GM19395 (cell line): ENCODE measurements around the gene PLA2G10.
A peak's percentile ranks its signal among the peaks of the same experiment; 100 is the strongest.
"Not testable (repeated sequence)": the region's sequence is repeated elsewhere in the genome, so short reads cannot be mapped to it uniquely, and the experiment has no call there.

Experiments
- ATAC-seq: cut with Tn5 transposase; IDR thresholded peaks from one replicate; pipeline ENCODE4 v1.9.1; 2021; ENCODE audit warnings: mild to moderate bottlenecking, moderate library complexity; ENCODE audit not compliant: unreplicated experiment

PLA2G10 gene, protein sequence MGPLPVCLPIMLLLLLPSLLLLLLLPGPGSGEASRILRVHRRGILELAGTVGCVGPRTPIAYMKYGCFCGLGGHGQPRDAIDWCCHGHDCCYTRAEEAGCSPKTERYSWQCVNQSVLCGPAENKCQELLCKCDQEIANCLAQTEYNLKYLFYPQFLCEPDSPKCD

DNA sequence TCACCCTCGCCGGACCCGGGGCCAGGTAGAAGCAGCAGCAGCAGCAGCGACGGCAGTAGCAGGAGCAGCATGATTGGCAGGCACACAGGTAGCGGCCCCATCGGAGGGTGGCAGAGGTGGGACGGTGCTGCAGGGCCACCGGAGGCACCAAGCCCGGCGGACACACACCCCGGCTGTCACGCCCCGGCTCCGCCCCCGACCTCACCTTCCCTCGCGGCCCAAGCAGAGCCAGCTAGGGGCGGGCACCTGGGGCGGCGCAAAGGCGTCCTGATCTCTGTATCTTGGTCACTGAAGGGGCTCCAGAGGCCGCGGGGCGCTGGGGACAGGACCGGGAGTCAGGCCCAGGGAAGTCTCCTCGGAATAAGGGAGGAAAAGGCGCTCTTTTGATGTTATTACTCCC lies at the start of gene PLA2G10:
TSS of gene PLA2G10 (minus strand) at position 180 of the 400 bp plus-strand sequence. CDS start at position 101, 79 bp downstream.
- ATAC-seq = not testable (repeated sequence)

DNA sequence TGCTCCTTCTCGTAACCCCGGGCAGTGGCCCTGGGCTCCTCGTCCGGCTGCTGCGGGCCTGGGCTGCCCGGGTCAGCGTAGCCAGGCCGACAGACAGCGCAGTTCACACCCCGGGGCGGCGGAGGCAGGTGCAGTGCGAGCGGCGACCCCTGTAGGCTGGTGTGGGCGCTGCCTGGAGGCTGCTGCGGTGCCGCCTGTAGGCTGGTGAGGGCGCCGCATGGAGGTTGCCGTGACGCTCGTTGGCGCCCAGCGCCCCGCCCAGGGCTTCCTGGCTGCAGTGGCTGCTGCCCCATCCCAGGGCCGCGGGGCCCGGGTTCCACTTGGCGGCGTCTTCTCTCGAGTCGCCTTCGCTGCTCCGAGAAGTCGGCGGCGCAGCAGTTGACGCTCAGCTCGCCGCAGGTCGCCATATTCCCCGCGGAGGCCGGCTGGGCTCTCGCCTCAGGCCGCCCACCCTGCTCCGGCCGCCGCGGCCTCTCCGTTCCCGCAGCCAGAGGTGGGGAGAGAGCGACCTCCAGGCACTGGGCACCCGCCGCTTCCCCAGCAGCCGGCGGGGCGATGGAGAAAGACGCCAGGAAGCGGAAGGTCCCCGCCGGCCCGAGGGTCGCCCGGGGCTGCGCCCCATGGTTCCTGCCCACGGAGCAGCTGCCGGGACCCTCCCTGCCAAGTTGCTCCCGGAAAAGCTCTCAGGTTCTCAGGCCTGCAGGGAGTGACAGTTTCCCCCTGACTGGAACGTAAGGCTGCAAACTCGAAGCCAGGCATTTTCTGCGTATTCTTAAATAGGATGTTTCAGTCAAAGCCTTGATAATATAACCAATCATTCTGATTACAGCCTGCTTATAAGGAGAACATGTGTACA lies 48.4 kb upstream of the PLA2G10 start, which contains the start of gene NPIPA2:
TSS of gene NPIPA2 (plus strand) at position 261 of the 856 bp plus-strand sequence. CDS start 5,533 bp downstream, outside the sequence.
- ATAC-seq = peak; percentile 91

DNA sequence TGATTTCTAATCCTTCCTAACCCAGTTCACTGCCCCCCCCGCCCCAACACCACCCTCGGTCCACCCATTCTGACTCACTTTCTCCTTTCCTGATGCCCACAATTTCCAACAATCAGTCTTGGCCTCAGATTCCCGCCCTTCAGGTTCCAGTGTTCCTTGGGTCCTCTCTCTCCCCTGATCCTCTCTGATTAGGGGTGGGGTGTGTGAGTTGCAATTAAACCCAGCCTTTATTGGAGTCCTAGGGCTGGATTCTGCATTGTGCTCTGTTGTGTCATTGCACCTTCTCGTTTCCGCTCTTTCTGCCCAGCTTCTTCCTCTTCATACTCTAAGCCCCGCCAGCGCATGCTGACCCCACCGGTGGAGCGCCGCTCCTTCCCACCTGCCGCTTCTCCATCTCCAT lies 47.7 kb upstream of the PLA2G10 start:
- ATAC-seq = not testable (repeated sequence)

DNA sequence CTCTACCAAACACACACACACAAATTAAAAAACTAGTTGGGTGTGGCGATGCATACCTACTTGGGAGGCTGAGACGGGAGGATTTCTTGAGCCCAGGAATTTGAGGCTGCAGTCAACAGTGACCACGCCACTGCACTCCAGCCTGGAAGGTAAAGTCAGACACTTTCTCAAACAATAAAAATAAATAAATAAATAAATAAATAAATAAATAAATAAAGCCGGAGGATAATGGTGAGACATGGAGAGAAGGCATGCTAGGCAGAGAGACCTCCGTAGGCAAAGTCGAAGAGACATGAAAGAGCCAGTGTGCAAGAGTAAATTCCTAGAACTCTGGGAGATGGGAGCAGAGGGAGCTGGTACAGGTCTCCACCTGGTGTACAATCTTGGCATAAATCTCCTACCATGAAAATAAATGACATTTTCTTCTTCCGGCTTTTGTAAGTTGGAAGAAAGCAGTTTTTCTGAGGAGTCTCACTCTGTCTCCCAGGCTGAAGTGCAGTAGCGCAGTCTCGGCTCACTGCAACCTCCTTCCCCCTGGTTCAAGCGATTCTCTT lies 46.8 kb upstream of the PLA2G10 start:
- not testable (repeated sequence) for ATAC-seq

DNA sequence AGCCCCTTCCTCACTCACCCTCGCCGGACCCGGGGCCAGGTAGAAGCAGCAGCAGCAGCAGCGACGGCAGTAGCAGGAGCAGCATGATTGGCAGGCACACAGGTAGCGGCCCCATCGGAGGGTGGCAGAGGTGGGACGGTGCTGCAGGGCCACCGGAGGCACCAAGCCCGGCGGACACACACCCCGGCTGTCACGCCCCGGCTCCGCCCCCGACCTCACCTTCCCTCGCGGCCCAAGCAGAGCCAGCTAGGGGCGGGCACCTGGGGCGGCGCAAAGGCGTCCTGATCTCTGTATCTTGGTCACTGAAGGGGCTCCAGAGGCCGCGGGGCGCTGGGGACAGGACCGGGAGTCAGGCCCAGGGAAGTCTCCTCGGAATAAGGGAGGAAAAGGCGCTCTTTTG lies 39.1 kb upstream of the PLA2G10 start:
- ATAC-seq = not testable (repeated sequence)

DNA sequence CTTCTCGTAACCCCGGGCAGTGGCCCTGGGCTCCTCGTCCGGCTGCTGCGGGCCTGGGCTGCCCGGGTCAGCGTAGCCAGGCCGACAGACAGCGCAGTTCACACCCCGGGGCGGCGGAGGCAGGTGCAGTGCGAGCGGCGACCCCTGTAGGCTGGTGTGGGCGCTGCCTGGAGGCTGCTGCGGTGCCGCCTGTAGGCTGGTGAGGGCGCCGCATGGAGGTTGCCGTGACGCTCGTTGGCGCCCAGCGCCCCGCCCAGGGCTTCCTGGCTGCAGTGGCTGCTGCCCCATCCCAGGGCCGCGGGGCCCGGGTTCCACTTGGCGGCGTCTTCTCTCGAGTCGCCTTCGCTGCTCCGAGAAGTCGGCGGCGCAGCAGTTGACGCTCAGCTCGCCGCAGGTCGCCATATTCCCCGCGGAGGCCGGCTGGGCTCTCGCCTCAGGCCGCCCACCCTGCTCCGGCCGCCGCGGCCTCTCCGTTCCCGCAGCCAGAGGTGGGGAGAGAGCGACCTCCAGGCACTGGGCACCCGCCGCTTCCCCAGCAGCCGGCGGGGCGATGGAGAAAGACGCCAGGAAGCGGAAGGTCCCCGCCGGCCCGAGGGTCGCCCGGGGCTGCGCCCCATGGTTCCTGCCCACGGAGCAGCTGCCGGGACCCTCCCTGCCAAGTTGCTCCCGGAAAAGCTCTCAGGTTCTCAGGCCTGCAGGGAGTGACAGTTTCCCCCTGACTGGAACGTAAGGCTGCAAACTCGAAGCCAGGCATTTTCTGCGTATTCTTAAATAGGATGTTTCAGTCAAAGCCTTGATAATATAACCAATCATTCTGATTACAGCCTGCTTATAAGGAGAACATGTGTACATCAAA lies 9.3 kb upstream of the PLA2G10 start, which contains the start of gene NPIPA3:
TSS of gene NPIPA3 (plus strand) at position 256 of the 856 bp plus-strand sequence. CDS start 5,533 bp downstream, outside the sequence.
- peak; percentile 89 for ATAC-seq

DNA sequence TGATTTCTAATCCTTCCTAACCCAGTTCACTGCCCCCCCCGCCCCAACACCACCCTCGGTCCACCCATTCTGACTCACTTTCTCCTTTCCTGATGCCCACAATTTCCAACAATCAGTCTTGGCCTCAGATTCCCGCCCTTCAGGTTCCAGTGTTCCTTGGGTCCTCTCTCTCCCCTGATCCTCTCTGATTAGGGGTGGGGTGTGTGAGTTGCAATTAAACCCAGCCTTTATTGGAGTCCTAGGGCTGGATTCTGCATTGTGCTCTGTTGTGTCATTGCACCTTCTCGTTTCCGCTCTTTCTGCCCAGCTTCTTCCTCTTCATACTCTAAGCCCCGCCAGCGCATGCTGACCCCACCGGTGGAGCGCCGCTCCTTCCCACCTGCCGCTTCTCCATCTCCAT lies 8.6 kb upstream of the PLA2G10 start:
- ATAC-seq = not testable (repeated sequence)

DNA sequence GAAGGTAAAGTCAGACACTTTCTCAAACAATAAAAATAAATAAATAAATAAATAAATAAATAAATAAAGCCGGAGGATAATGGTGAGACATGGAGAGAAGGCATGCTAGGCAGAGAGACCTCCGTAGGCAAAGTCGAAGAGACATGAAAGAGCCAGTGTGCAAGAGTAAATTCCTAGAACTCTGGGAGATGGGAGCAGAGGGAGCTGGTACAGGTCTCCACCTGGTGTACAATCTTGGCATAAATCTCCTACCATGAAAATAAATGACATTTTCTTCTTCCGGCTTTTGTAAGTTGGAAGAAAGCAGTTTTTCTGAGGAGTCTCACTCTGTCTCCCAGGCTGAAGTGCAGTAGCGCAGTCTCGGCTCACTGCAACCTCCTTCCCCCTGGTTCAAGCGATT lies 7.8 kb upstream of the PLA2G10 start:
- ATAC-seq = not testable (repeated sequence)

DNA sequence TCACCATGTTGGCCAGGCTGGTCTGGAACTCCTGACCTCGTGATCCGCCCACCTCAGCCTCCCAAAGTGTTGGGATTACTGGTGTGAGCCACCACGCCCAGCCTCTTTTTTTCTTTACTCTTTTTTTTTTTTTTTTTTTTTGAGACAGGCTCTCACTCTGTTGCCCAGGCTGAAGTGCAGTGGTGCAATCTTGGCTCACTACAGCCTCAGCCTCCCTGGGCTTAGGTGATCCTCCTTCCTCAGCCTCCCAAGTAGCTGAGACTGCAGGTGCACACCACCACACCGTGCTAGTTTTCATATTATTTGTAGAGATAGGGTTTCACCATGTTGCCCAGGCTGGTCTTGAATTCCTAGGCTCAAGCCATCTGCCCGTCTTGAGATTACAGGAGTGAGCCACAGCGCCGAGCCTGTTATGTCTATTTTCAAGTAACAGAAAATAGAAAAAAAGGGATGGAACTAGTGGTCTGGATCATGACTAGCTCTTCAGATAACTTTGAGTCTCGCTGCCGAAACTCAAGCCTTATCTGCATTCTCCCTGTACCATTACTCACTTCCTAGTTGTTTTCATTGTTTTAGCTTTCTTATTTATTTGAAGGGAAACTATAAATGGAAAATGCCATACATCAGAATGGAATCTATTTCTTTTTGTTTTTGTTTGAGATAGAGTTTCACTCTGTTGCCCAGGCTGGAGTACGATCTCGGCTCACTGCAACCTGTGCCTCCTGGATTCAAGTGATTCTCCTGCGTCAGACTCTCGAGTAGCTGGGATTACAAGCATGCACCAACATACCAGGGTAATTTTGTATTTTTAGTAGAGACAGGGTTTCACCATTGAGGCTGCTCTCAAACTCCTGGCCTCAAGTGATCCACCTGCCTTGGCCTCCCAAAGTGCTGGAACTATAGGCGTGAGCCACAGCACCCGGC lies 8.0 kb downstream of the PLA2G10 start:
- not testable (repeated sequence) for ATAC-seq

DNA sequence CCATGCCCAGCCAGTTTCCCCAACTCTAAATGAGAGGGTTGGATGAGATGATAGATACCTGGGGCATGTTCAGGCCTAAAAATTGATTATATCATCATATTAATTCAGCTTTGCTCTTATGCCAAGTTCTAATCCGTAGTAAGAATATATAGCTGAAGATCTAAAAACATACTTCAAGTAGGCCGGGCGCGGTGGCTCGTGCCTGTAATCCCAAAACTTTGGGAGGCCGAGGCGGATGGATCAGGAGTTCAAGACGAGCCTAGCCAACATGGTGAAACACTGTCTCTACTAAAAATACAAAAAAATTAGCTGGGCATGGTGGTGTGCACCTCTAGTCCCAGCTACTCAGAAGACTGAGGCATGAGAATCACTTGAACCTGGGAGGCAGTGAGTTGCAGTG lies 12.0 kb downstream of the PLA2G10 start:
- ATAC-seq = no peak

DNA sequence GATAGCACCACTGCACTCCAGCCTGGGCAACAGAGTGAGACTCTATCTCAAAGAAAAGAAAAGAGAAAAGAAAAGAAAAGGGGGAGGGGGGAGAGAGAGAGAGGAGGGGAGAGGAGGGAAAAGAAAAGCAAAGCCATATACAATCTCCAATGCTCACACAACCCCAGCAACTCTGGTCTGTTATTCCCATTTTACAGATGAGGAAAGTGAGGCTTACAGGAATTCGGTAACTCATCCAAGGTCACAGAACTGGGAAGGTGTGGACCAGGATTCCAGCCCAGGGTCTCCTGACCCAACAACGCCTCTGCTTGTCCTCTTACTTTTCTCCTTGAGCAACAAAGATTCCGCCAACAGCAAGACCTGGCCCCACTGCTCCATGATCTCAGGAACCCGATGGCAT lies 13.0 kb downstream of the PLA2G10 start:
- no peak for ATAC-seq

DNA sequence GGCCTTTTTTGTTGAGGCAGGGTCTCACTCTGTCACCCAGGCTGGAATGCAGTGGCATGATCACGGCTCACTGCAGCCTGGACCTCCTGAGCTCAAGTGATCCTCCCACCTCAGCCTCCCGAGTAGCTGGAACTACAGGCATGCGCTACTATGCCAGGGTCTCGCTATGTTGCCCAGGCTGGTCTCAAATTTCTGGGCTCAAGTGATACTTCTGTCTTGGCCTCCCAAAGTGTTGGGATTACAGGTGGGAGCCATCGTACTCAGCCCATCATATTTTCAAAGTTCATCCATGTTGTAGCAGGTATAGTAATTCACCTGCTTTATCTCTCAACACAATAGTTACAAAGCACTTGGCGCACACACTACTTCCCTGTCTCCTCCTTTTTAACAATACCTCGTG lies 13.7 kb downstream of the PLA2G10 start:
- not testable (repeated sequence) for ATAC-seq

DNA sequence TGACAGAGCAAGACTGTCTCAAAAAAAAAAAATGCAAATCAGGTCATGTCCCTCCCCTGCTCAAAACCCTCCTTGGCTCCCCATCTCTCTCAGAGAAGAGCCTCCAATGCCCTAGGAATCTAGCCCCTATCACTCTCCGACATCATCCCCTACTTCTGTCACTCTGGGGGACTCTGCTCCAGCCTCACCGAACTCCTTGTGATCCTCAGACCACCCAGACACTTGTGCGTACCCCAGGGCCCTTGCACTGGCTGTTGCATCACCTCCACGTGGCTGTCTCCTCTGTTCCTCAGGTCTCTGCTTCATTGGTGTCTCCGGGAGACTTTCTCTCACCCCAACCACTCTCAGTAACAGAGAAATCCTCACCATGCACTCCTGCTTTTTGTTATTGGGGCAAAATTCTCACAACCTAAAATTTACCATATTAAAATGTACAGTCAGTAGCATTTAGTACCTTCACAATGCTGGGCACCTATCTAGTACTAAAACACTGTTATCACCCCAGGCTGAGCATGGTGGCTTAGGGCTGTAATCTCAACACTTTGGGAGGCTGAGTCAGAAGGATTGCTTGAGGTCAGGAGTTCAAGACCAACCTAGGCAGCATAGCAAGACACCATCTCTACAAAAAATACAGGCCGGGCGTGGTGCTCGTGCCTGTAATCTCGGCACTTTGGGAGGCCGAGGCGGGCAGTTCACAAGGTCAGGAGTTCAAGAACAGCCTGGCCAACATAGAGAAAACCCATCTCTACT lies 15.2 kb downstream of the PLA2G10 start:
- ATAC-seq = no peak

DNA sequence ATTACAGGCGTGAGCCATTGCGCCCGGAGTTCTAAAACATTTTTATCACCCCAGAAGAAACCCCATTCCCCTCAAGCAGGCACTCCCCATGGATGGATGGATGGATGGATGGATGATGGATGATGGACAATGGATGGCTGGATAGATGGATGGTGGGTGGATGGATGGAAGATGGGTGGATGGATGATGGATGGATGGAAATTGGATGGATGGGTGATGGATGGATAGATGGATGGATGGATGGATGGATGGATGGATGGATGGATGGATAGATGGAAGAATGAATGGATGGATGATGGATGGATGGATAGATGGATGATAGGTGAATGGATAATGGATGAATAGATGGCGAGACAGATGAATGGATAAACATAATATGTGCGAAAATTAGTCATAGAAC lies 16.5 kb downstream of the PLA2G10 start:
- no peak for ATAC-seq

DNA sequence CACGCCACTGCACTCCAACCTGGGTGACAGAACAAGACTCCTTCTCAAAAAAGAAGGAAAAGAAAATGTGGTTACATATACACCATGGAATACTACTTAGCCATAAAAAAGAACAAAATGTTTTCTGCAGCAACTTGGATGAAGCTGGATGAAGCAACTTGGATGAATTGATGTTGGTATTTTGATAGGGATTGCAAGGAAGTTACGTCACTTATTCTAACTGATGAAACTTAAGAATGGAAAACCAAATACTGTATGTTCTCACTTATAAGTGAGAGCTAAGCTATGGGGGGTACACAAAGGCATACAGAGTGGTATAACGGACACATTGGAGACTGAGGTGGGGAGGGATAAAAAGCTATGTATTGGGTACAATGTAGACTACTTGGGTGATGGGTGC lies 17.5 kb downstream of the PLA2G10 start:
- ATAC-seq = no peak

DNA sequence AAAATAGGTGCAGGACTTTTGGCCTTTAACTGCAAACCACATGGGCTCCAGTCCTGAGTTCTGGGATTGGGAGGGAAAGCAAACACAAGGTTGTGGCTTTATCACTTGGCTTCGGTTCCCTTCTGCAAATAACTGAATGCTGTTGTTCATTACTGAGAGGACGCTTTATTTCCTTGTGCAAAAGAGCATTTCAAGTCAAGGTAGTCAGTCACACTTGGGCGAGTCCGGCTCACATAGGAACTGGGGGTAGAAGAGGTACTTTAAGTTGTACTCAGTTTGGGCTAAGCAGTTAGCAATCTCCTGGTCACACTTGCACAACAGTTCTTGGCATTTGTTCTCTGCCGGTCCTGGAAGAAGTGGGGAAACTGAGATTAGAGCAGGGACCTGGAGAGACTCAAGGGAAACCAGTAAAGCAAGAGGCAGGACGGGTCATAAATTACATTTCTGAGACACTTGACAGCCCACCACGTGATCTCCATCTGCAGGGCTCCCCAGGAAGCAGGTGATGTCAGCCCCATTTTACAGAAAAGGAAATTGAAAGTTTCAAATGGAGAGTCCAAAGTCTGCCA lies 21.6 kb downstream of the PLA2G10 start:
- peak; percentile 68 for ATAC-seq

DNA sequence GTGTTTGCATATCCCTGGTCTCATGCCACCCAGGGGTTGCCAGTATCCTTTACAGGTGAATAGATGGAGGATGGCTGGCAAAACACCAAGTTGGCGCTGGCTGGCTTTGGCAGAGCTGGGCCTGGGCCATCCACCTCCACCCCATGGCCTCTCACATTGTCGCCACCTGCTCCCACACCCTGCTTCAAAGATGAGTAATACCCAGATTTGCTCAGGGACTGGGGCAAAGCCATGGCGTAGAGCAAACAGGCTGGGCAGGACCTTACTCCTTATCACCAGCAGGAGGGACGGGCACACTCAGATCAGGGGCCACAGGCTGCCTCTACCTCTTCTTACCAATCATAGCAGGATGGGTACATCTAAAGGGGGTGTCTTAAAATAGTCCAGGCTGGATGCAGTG lies 24.3 kb downstream of the PLA2G10 start:
- ATAC-seq = no peak

DNA sequence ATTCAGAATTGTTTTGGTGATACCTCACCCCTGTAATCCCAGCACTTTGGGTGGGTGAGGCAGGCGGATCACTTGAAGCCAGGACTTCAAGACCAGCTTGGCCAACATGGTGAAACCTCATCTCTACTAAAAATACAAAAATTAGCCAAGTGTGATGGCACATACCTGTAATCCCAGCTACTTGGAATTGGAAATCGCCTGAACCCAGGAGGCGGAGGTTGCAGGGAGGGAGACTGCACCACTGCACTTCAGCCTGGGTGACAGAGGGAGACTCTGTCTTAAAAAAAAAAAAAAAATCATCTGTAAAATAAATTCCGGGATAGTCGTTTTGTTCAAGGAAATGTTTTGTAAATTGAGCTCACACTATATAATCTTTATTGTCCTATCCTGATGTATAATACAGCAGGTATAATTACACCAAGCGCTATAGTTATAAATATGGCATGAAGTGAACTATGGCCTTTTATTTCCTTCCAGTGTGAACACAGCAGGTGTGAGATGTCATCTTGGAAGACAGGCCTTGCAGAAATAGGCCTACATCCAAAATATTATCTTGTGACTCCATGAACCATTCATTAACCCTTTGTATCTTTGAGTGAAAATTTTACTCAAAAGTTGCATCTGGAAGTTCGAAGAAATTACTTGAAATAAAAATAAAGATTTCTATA lies 25.4 kb downstream of the PLA2G10 start:
- no peak for ATAC-seq
